Gastrocnemius medialis (tissue), 4 donors: Measurements from ENCODE around the gene STXBP2.

Source experiments
- CTCF ChIP-seq, 5 experiments: fragments of 450-650 bp in 3 of 5; fragments of 200-600 bp in 2 of 5; sonication (generic) in 2 of 5; IDR thresholded peaks in 4 of 5; conservative IDR thresholded peaks in 1 of 5; 1 replicate in 4 of 5; 2 replicates in 1 of 5; pipeline ENCODE4 v1.5.1; 2016 to 2019; ENCODE audit warnings: antibody characterized with exemption in 5 of 5, mild to moderate bottlenecking in 3 of 5, moderate library complexity in 3 of 5
- POLR2A ChIP-seq, 2 donors: fragments of 450-650 bp; IDR thresholded peaks; one replicate each; pipeline ENCODE4 v1.6.1; 2017; ENCODE audit warnings: antibody characterized with exemption in 2 of 2, mild to moderate bottlenecking in 2 of 2, moderate library complexity in 2 of 2

GRCh38 chr19:7596211-7596937 is 40.5 kb upstream of the STXBP2 start:
- TF ChIP-seq POLR2A (IDR thresholded peaks at IDR 0.05) (no peak), CTCF (IDR thresholded peaks at IDR 0.05 in 4 of 5, conservative IDR thresholded peaks at IDR 0.05 in 1 of 5) (no peak)
